Measurements from ENCODE around the gene PTPRD.

DNA sequence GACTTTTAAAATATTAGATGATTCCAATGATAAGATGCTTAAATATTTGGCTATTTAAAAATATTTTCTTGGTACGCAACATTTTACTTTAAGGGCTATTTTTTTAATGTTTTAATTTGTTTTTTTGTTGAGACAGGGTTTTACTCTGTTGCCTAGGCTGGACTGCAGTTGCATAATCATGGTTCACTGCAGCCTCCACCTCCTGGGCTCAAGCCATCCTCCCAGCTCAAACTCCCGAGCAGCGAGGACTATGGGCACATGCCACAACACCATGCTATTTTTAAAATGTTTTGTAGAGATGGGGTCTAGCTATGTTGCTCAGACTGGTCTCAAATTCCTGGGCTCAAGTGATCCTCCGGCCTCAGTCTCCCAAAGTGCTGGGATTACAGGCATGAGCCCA is 1963.0 kb downstream of the PTPRD start:
- TF ChIP-seq POLR2A (IDR thresholded peaks at IDR 0.05; ENCODE audit: low read depth, low read length) (no peak), CEBPB (IDR thresholded peaks at IDR 0.05; ENCODE audit: low read depth, low read length) (no peak), SMC3 (IDR thresholded peaks at IDR 0.05; ENCODE audit: low read depth, low read length) (no peak), MXI1 (IDR thresholded peaks at IDR 0.05; ENCODE audit: borderline replicate concordance, low read depth, low read length) (no peak)
- TF ChIP-seq, protein P1, sequence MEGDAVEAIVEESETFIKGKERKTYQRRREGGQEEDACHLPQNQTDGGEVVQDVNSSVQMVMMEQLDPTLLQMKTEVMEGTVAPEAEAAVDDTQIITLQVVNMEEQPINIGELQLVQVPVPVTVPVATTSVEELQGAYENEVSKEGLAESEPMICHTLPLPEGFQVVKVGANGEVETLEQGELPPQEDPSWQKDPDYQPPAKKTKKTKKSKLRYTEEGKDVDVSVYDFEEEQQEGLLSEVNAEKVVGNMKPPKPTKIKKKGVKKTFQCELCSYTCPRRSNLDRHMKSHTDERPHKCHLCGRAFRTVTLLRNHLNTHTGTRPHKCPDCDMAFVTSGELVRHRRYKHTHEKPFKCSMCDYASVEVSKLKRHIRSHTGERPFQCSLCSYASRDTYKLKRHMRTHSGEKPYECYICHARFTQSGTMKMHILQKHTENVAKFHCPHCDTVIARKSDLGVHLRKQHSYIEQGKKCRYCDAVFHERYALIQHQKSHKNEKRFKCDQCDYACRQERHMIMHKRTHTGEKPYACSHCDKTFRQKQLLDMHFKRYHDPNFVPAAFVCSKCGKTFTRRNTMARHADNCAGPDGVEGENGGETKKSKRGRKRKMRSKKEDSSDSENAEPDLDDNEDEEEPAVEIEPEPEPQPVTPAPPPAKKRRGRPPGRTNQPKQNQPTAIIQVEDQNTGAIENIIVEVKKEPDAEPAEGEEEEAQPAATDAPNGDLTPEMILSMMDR (conservative IDR thresholded peaks at IDR 0.05; ENCODE audit: low read depth, low read length) = no peak
